ENCODE measurements around the gene RAB21.
"Not testable (repeated sequence)": the region's sequence is repeated elsewhere in the genome, so short reads cannot be mapped to it uniquely, and the experiment has no call there.

The RAB21 gene

GRCh38 chr12:71790331-71790730 is 35.7 kb downstream of the RAB21 start:
- no peak overlapping the region for H3K27ac ChIP-seq
- H3K4me3 ChIP-seq, result no peak overlapping the region

GRCh38 chr12:71791473-71792150 is 36.9 kb downstream of the RAB21 start:
- Histone ChIP-seq H3K4me3 (no peak overlapping the region), H3K27ac (no peak overlapping the region)

DNA sequence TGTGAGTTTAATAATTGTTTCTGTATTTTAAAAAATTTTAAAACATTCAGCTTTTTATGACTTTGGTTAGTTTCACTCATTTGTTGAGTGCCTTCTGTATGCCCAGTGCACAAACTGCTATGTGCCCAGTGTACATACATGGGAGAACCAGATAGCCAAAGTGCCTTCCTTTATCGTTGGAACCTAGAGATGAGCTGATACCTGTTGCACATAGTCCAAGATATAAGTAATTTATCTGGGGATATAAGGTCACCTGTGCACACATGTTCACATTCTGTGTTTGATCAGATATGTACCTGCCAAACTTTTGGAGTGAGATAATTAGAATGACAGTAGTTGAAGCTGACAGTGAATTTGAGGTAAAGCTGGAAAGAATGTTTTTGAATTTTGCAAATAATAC is 37.9 kb downstream of the RAB21 start:
- no peak overlapping the region for H3K4me3 ChIP-seq
- no peak overlapping the region for H3K27ac ChIP-seq

GRCh38 chr12:71795901-71796300 is 41.2 kb downstream of the RAB21 start:
- Histone ChIP-seq H3K4me3 (no peak overlapping the region), H3K27ac (no peak overlapping the region)

- Histone ChIP-seq H3K27ac (no peak overlapping the region), H3K4me3 (no peak overlapping the region)
Measured at GRCh38 chr12:71797531-71797930, 42.9 kb downstream of the RAB21 start.

- Histone ChIP-seq H3K4me3 (no peak overlapping the region), H3K27ac (peak overlapping the region in 4 of 21 experiments; percentile 21 to 50 (median 46))
Measured at GRCh38 chr12:71799106-71799505, 44.4 kb downstream of the RAB21 start.

GRCh38 chr12:71800177-71800576 is 45.5 kb downstream of the RAB21 start:
- no peak overlapping the region for H3K27ac ChIP-seq
- no peak overlapping the region for H3K4me3 ChIP-seq

- no peak overlapping the region for H3K4me3 ChIP-seq
- no peak overlapping the region for H3K27ac ChIP-seq
Measured at GRCh38 chr12:71804505-71804904, 49.8 kb downstream of the RAB21 start.

DNA sequence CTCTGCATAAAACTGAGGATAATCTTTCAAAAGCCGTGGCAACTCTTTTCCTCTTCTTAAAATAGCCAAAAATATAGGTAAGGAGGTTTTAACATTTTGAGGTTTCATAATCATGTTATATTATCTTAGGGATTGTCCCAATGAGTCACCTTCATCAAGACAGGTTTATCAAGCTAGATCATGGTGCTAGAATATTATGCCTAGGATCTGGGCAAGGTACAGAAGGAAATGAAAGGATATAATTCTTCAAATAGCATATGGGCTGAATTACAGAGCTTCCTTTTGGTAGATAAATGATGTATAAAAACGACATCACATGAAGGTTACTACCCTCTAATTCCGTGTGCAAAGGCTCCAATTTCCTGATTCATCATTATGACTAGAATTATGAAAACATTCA is 56.3 kb downstream of the RAB21 start:
- no peak overlapping the region for H3K4me3 ChIP-seq
- peak overlapping the region in 1 of 21 experiments; percentile 36 for H3K27ac ChIP-seq

DNA sequence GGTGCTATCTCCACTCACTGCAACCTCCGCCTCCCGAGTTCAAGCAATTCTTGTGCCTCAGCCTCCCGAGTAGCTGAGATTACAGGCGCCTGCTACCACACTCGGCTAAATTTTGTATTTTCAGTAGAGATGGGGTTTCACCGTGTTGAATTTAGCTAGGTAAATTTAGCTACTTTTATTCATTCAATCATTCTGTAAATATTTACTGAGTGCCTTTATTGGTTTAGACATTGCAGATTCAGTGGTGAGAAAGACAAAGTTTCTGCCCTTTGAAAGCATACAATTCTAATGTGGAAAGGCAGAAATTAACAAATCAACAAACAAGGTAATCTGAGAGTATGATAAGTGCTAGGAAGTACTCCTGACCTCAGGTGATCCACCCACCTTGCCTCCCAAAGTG is 60.6 kb downstream of the RAB21 start:
- H3K27ac ChIP-seq, H3K4me3 ChIP-seq: not testable (repeated sequence)

DNA sequence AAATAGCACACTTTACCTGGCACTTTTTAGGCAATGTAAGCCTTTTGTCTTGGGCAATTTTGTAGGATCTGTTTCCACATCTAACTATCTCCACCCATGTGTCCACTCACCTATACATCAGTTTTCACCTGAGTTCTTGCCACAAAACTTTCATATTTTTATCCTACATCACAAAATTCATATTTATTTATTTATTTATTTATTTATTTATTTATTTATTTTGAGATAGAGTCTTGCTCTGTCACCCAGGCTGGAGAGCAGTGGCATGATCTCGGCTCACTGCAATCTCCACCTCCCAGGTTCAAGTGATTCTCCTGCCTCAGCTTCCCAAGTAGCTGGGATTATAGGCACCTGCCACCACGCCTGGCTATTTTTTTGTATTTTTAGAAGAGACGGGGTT is 67.4 kb downstream of the RAB21 start:
- not testable (repeated sequence) for H3K4me3 ChIP-seq, H3K27ac ChIP-seq

- H3K4me3 ChIP-seq, result no peak overlapping the region
- no peak overlapping the region for H3K27ac ChIP-seq
Measured at GRCh38 chr12:71828813-71829212, 74.2 kb downstream of the RAB21 start.

DNA sequence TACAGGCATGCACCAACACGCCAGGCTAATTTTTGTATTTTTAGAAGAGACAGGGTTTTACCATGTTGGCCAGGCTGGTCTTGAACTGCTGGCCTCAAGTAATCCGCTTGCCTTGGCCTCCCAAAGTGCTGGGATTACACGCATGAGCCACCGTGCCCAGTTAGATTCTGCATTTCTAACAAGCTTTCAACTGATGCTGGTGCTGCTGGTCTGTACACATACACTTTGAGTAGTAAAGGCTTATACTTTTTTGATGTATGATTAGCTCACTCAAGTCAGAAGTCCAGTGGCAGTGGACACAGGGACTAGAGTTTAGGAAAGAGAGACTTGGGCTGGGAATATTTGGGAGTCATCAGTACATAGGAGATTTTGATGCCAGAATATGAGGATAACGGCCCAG is 82.7 kb downstream of the RAB21 start:
- no peak overlapping the region for H3K4me3 ChIP-seq

DNA sequence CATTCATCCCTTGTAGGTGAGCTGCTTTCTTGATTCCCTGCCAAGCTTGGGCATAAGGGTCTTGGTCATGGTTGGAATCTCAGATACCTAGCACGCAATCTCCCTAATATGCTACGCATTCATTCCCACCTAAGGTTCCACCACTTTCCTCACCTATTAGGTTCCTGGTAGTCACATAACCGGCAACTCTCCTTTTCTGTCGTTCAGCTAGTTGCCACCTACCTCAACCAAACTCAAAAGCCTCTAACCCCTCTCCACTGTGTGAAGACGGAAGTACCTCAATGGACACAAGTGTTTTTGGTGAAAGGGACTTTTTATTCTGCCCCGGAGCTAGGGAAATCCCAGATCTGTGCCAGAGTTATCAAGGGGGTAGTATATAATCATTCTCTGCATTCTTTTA is 83.6 kb downstream of the RAB21 start:
- Histone ChIP-seq H3K27ac (peak overlapping the region in 4 of 21 experiments; percentile 89 to 97 (median 94)), H3K4me3 (no peak overlapping the region)

More for the DNA sequence above, 82.7 kb downstream of the RAB21 start:
- H3K27ac ChIP-seq, result no peak overlapping the region

- peak overlapping the region in 4 of 7 experiments; percentile 62 to 87 (median 79) for H3K4me3 ChIP-seq
- peak overlapping the region in 19 of 21 experiments; percentile 80 to 97 (median 90) for H3K27ac ChIP-seq
Measured at GRCh38 chr12:71838676-71839075, 84.0 kb downstream of the RAB21 start.

DNA sequence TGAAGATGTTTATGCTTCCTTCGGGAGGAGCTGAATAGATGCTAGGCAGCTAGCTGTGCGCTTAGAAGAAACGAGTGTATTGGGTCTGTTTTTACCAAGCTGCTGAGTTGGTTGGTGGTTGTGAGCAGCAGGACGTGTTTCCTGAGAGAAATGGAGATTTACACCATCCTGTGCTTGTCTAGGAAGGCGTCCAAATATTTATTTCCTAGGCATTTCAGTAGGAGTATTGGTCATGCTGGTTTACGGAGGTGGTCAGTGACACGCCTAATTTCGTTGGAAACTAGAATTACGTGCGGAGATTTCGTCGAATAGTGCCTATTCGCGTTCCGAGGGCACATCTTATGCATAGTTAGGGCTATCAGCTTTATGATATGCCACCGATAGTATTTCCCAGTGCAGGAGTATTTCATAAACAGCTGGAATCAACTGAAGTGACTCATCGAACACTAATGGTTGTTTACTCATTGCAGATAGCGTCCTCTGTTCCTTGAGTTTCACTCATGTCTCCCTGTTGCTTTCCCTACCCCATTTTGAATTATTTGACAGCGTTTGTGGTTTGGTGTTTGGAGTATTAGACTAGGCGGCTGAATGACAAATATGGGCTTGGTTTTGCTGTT is 85.7 kb downstream of the RAB21 start:
- H3K27ac ChIP-seq, result peak overlapping the region; percentile 74 to 97 (median 89)
- H3K4me3 ChIP-seq, result peak overlapping the region; percentile 62 to 87 (median 78)

- peak overlapping the region in 1 of 21 experiments; percentile 4 for H3K27ac ChIP-seq
- H3K4me3 ChIP-seq, result no peak overlapping the region
Measured at GRCh38 chr12:71846322-71846940, 91.8 kb downstream of the RAB21 start.

- no peak overlapping the region for H3K27ac ChIP-seq
- H3K4me3 ChIP-seq, result no peak overlapping the region
Measured at GRCh38 chr12:71848212-71848611, 93.5 kb downstream of the RAB21 start.

GRCh38 chr12:71849109-71849851 is 94.6 kb downstream of the RAB21 start:
- Histone ChIP-seq H3K4me3 (no peak overlapping the region), H3K27ac (no peak overlapping the region)
